ENCODE results near the gene F3.

Gene F3

DNA sequence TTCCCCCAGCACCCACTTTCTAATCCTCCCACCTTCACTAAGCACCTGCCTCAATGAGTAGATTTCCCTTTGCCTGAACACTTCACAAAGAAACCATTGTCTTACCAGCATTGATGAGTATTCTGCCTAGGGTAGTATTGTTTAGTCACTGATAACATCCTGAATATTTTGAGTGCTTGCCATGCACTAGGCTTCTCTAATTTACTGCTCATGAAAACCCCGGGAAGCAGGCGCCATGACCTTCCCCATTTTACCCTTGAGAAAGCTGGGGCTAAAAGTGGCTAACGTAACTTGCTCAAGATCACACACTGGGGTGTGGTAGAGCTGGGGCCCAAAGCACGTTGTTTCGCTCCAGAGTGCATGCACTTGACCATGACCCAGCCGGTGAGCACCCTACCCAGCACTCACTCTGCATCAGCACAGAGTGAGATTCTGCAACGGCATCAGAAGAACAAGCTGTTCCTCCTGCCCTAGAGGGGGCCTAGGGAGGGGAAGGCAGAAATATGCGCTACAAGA is 10.6 kb upstream of the F3 start:
- DNase-seq: no peak

DNA sequence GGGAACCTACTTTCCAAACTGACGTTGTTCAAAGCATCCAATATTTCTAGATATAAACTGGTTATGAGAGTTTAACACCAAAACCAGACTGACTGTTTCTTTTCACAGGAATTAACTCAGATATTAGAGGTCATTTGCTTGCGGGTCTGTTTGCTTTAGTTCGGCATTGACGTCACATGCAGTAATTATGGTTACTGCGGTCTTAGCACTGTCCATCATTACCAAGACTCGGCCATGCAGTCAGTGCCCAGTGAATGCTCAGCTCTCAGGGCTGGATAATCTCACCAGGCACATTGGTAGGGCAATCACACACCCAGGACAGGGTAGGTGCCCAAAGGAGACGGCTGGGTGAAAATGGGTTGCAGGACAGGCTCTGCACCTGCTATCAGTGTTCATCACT is 9.9 kb upstream of the F3 start:
- DNase-seq: no peak

DNA sequence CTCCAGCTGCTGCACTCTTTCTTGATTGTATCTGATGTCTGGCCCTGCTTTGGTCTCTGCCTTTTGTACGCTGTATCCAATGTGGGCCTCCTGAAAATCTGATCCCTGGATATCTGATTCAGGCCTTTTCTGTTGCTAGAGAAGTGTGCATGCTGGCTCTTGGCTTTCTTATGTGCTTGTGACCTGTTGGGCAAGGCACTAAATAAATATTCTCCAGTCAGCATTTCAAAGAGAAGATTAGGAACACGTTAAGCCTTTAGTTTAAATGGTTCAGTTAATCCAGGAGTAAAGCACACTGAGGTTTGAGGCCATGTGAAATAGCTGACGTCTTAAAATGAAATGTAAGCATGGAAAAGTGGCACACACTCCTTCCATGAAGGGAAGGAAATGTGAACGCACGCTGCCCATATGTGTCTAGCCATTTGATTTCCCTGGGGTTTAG is 9.3 kb upstream of the F3 start:
- DNase-seq: no peak

DNA sequence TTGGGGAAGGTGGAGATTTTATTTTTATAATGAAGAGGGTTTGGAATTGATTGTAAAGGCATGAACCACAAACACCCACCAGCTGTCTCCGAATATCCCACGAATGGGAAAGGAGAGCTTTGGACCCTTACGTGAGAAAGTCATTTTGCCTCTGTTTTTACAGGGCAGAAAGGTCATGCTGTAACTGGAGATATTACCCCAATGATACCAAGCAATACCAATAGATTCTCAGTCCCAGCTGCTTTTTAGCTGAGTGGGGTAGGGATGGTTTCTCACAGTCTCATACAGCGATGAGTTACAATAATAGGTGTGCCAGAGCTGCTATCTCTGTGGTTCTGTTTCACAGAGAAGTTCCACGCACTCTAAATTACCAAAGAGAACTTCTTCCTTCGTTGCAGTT is 8.8 kb upstream of the F3 start:
- DNase-seq: no peak

GRCh38 chr1:94549706-94550105 is 8.1 kb upstream of the F3 start:
- no peak for DNase-seq

- no peak for DNase-seq
These were observed 3.3 kb upstream of the F3 start for GRCh38 chr1:94544706-94545490.

- no peak for DNase-seq
These were observed 2.5 kb upstream of the F3 start for GRCh38 chr1:94543893-94544635.

DNA sequence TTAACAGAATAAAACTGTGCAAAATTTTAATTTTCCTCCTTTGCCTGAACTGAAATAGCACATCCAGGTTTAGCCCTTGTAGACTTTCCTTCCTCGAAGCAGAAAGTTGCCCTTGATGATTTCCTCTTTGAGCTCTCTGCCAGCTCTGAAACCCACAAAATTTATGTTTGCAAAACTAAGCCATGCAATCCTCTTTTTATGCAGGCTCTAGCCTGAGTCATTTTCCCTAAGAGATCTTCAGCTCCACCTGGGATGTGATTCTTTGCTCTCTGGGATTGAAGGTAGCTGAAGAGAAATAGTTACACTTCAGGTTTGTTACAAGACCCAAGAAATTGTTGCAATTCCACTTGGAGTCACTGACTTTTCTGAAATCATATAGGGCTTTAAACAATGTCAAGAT is 1.4 kb upstream of the F3 start:
- no peak for DNase-seq

GRCh38 chr1:94542088-94542870 is 720 bp upstream of the F3 start:
- no peak for DNase-seq

DNA sequence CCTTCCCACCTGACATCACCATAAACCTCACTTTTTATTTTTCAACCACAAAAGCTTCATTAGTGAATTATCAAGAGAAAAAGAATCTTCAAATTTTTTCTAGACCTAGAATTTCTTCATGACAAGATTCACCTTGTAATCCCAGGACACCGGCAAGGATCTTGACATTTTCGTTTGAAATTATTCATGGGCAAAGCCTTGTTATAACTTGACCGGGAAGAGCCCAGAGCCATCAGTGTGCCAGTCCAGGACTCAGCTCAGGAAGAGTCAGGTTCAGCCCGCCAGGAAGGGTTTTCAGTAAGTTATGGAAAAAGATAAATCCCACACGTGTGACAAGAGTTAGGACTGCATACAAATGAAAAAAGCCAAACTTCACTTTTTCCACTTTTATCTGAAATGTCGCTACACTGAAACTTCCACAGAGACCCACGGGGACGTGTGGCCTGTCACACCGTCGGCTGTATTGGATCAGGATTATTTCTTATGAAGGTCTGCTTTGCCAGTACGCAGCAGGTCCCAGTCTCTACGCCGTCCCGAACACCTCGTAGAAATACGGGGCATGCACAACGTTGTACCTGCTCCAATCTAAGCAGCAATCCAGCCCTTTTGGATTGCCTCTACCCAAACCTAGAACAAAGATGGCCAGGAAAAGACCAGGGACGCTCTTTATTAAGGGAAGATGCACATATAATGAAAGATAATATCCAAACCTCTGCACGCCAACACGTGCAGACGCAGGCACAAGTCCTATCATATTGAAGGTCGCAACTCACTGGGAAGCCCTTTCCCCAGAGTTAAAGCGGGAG is 916 bp downstream of the F3 start:
- no peak for DNase-seq

GRCh38 chr1:94539496-94539895 is 2.1 kb downstream of the F3 start:
- no peak for DNase-seq

- DNase-seq: no peak
These were observed 3.2 kb downstream of the F3 start for GRCh38 chr1:94538243-94538827.

DNA sequence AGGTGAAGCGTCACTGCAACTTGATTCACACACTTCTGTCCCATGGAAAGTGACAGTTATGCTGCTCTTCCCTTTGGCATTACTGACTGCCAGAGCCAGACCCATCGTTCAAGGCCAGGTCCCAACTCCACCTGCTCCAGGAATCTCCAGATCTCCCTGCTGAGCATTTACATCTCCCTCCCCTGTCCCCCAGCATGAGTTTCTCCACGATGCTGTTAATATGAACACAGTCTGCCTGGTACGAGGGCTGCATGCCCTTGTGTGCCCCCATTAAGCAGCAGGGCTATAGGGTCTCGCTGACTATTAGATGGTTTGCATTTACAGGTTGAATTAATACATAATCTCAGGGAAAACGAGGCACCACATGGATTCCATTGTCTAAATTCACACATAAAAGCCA is 4.3 kb downstream of the F3 start:
- no peak for DNase-seq

DNA sequence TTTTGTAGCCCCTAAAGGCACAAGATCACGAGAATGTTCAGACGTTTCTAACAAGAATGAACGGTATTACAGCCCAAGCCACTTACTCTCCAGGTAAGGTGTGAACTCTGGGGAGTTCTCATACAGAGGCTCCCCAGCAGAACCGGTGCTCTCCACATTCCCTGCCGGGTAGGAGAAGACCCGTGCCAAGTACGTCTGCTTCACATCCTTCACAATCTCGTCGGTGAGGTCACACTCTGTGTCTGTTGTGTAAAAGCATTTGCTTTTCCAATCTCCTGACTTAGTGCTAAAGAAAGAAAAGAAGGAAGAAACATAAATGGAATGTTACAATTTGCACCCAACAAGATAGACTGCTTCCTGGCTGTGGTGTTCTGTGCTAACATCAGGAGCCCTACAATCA is 5.7 kb downstream of the F3 start:
- no peak for DNase-seq

DNA sequence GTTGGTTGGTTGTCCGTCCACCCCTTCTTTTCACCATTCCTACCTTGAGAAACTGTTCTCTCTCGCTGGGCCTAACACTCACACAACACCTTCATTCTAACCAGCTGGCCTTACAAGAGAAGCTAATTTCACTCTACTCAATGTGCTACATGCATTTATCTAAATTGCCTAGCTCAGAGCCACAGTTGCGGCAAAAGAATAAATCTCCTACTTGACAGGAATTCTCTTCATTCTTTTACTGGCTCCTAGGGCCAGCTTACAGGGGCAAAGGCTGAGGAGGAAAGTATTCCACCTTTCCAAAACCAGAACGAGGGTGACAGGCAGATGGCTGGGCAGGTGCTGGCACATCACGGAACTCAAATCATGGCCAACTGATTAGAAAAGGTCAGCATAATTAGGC is 6.5 kb downstream of the F3 start:
- no peak for DNase-seq

GRCh38 chr1:94532077-94532476 is 9.5 kb downstream of the F3 start:
- no peak for DNase-seq

DNA sequence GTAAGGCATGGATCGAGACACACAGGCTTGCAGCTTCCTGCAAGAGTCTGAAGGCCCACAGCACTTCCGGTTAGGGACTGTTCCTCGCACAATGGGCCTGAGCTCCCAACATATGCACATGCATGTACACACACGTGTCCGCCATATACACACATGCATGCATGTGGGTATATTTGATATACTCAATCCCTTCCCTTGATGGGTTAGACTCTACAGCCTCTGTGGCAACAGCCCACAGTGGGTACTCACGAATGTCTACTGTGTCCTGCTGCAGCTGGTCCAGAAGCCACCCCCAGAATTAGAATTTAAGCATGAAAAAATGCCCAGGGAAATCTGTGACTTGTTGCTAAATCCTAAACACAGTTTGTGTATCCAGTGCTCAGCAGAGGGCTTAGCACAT is 9.9 kb downstream of the F3 start:
- DNase-seq: no peak

- no peak for DNase-seq
These were observed 11.1 kb downstream of the F3 start for GRCh38 chr1:94530373-94530878.

DNA sequence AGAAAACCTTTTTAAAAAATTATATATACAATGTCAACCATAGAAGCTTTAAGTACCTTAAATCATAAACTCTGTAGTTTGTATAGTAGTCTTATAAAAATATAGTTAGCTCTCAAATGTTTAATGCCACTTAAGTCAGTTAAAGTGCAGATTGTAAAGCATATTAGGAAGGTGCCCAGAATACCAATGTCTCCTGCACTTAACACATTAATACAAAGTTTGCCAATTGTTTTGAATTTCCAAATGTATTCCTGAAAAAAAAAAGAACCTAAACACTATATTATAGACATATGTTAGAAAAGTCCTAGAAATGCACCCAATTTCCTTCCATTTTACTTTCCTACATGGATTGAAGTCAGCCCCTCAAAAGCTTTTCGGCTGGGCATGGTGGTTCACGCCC is 12.1 kb downstream of the F3 start:
- DNase-seq: no peak

DNA sequence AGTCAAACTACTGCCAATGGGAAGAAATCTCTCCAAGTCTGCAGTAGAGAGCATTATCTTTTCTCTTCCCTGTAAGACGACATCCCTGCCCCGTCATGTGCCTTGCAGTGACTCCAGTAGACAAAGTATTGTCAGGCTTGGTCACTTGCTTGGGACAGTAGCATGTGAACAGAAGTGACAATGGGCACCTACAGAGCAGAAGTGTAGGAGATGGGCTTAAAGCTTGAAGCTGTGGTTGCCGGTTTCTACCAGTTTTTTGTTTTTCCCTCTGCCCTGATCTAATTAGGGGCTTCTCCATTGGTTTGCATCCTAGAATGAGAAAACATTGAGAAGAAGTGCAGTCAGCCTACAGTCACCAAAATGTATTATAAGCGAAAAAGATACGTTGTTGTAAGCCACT is 12.7 kb downstream of the F3 start:
- no peak for DNase-seq

DNA sequence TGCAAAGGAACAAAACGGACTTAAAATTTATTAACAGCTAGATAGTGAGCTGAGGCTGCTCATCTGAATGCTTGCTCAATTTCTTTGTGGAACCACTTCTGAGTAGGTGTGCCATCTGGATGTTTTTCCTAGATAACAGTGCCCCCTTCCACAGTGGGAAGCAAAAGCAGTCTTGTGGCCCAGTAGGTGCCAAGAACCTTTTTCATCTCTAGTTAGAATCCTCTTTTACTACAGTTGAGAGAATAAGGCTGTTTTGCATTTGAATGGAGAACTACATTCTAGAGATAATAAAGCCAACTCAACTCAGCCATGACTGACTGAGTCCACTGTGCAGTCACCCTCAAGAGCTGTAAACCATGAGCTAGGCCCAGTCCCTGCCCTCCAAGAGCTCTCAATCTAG is 13.3 kb downstream of the F3 start:
- no peak for DNase-seq

GRCh38 chr1:94527447-94528031 is 14.0 kb downstream of the F3 start:
- no peak for DNase-seq
